ENCODE data around the gene GRID1.

DNA sequence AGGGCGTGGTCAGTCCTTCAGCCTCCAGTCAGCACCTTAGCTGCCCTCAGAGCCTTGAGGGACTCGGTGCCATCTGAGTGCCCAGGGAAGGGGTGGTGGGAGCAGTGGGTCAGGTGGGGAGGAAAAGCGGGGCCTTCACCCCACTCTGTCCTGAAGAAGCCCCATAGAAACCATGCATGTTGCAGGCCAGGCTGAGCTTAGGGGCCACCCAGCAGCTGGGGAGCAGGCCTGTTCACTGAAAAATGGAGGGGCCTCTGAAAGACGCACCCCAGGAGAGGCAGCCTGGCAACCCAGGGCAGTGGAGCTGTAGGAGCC lies 144.3 kb downstream of the GRID1 start:
- no peak for TF ChIP-seq GATA3 (IDR thresholded peaks at IDR 0.05; ENCODE audit: low read depth, low read length)
- no peak for TF ChIP-seq GATA2 (IDR thresholded peaks at IDR 0.05; ENCODE audit: low read depth, low read length)

Data from SH-SY5Y (cell line).